GM19324 (cell line): ENCODE data around the gene PKD2.
"Not testable (repeated sequence)": the region's sequence is repeated elsewhere in the genome, so short reads cannot be mapped to it uniquely, and the experiment has no call there.

Experiments used
- ATAC-seq: cut with Tn5 transposase; IDR thresholded peaks from one replicate; pipeline ENCODE4 v1.9.1; 2021; ENCODE audit warnings: mild to moderate bottlenecking, moderate library complexity; ENCODE audit not compliant: unreplicated experiment, low FRiP score

PKD2 gene

DNA sequence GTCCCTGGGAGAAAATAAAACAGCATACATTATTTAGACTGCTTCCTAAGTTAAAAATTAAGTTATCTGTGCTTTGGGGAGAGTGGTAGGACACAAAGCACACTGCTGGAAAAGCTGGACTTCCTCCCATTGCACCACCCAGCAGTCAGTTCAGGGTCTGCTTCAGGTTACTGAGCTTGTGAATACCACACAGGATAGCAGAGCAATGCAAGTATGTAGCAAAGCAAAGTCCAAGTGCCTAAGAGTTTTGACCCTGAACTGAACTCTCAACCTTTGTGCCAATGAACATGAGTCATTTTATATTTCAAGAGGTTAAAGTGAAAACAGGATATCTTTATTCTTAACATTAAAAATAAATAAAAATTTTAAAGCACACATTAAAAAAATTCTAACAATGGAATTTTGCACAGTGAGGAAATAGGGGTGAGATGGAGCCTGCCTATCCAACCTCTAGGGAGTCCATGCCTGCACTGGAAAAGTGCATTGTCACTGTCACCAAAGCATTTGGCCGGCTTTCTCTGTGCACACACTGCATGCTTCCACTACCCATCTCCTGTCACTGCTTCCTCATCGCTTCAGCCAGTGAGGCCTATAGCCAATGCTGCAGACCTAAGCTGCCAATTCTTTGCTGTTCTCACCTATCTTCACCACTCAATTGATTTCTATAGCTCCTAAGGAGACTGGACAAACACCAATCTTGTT, 100.1 kb downstream of the PKD2 start:
- ATAC-seq: no peak

DNA sequence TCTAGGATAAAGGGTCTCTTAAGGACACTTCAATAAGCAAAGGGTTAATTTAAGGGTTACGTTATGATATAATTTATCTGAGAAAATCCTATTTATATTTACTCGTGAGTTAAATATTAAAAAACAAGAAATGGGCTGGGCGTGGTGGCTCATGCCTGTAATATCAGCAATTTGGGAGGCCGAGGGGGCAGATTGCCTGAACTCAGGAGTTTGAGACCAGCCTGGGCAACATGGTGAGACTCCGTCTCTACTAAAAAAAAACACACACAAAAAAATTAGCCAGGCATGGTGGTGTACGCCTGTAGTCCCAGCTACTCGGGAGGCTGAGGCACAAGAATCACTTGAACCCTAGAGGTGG, 100.7 kb downstream of the PKD2 start:
- not testable (repeated sequence) for ATAC-seq

DNA sequence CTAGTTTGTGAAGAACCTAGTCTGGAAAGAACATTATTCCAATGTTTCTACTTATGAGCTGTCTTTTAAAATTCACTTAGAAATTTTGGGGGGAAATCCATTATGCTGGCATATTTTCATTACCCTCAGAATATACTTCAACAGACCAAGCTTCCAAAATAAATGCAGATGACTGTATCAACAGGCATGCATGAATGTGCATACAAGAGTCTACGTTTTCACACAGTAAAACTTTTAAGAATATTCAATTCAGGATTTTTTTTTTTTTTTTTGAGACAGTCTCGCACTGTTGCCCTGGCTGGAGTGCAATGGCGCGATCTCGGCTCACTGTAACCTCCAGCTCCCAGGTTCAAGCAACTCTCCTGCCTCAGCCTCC, 101.3 kb downstream of the PKD2 start:
- ATAC-seq: no peak

DNA sequence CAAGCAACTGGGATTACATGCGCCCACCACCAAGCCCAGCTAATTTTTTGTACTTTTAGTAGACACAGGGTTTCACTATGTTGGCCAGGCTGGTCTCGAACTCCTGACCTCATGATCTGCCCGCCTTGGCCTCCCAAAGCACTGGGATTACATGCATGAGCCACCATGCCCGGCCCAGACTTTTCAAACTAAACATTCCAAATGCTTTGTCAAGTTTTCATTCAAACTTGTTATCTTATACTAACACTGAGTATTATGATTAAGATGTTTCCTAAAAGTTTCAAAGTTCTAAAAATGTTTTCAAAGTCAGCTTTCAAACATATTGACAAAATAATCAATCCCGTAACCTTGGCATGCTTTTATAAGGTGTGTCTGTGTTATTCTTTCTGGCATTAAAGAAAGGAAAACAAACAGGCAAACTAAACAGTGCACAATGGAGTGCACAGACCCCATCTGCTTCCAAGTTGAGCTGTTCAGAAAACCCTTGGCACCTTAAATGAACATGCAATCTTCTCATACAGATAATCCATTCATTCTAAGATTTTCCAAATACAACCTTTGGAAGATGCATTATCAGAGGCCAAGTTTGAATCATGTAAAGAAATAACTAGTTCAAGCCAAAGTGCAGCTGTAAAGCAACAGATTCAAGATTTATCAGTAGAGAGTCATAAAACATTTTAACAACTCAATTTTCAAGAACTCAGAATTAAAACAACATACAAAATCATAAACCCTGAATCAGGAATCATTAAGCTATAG, 101.9 kb downstream of the PKD2 start:
- no peak for ATAC-seq

DNA sequence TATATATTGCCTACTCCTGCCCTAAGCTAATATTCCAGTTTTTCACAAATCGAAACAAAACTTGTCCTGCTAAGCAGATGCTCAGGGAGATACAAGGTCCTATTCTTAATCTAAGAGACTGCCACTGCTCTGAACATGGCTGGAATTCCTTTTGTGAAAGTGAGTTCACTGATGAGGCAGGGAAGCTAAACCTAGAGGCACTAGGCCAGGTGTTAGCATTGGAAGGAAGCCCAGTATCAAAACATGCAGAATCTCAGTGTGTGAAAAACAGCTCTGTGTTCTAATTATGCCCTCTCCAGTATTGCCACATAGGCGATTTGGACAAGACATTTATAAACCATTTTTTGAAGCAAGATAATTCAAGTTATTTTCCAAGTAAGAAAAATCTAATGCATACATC, 103.4 kb downstream of the PKD2 start:
- ATAC-seq: no peak

DNA sequence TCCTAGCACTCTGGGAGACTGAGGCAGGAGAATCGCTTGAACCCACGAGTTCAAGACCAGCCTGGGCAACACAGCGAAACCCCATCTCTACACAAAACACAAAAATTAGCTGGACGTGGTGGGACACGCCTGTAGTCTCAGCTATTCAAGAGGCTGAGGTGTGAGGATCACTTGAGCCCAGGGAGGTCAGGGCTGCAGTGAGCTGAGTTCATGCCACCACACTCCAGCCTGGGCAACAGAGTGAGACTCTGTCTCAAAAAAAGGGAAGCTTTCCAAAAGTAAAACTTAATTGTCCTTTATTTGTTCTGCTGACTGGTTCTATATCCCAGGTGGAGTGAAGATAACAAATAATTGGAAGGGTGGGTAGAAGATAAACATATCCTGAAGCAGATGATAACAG, 105.4 kb downstream of the PKD2 start:
- ATAC-seq: no peak

DNA sequence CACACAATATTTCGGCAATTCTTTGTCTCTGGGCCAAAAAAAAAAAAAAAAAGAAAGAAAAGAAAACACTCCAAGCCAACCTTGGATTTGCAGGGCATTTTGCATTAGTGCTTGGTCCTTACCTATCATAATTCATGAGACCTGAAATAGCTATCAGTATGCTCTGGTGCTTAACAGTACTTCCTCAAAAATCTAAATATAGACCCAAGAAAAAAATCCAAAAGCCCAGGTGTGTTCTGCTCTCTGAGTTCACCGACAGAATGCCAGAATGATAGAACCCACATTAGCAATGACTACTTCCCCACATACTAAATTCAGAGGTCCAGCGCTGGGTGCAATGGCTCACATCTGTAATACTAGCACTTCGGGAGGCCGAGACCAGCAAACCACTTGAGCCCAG, 108.2 kb downstream of the PKD2 start:
- ATAC-seq: no peak

DNA sequence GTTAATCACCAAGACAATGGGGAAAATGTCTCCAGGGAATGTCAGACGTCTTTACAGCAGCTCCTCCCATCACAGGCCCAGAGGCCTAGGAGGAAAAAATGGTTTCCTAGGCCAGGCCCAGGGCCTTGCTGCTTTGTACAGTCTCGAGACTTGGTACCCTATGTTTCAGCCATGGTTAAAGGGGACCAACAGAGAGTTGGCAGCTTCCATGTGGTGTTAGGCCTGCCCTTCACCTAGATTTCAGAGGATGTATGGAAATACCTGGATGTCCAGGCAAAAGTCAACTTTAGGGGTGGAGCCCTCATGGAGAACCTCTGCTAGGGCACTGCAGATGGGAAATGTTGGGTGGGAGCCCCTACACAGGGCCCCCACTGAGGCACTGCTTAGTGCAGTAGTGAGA, 112.5 kb downstream of the PKD2 start:
- ATAC-seq: no peak

DNA sequence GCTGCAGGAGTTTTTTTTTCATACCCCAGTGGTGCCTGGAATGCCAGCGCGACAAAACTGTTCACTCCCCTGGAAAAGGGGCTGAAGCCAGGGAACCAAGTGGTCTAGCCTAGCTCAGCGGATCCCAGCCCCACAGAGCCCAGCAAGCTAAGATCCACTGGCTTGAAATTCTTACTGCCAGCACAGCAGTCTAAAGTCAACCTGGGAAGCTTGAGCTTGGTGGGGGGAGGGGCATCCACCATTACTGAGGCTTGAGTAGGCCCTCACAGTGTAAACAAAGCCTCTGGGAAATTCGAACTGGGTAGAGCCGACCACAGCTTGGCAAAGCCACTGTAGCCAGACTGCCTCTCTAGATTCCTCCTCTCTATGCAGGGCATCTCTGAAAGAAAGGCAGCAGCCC, 114.8 kb downstream of the PKD2 start:
- ATAC-seq: not testable (repeated sequence)
